Prostate gland (tissue), 2 donors: ENCODE data around the gene ANKRD13A. TPM values are rescaled to one million over a fixed set of nuclear protein-coding genes. Genes with fewer than 3 reads are reported as not detected.
A peak's percentile ranks its signal among the peaks of the same experiment; 100 is the strongest.

ENCODE experiments used
- DNase-seq: peaks from one replicate; pipeline ENCODE4 v3.0.0-alpha.2; 2019; ENCODE audit warnings: low spot score
- H3K27ac ChIP-seq, 2 donors: fragments of 200-600 bp; sonication (generic); 2 replicates each; pipeline ENCODE4 v1.5.1; 2017 to 2019
- H3K27me3 ChIP-seq: fragments of 200-600 bp; sonication (generic); replicated peaks from 2 replicates; pipeline ENCODE4 v1.5.1; 2019; ENCODE audit not compliant: insufficient read depth
- H3K36me3 ChIP-seq, 2 donors: fragments of 200-600 bp; sonication (generic); 1 replicate in 1 of 2; 2 replicates in 1 of 2; pipeline versions ENCODE4 v1.5.1 to v1.8.1; 2017 to 2019
- H3K4me1 ChIP-seq: fragments of 200-600 bp; sonication (generic); replicated peaks from 2 replicates; pipeline ENCODE4 v1.5.1; 2019
- H3K4me3 ChIP-seq, 2 donors: fragments of 200-600 bp; sonication (generic); 2 replicates each; pipeline ENCODE4 v1.5.1; 2017 to 2019
- H3K9me3 ChIP-seq: fragments of 200-600 bp; sonication (generic); 2 replicates; pipeline ENCODE4 v1.5.1; 2017
- POLR2A ChIP-seq: fragments of 450-650 bp; IDR thresholded peaks from one replicate; pipeline ENCODE4 v1.6.1; 2016; ENCODE audit warnings: antibody characterized with exemption, mild to moderate bottlenecking
- POLR2AphosphoS5 ChIP-seq: sonication (generic); formaldehyde crosslinking; IDR thresholded peaks from one replicate; pipeline ENCODE4 v1.6.1; 2017; ENCODE audit warnings: antibody characterized with exemption
- WGBS: methylation state at CpG from one replicate; pipeline ENCODE4 v1.1.5; 2018; 5-methylcytosine and 5-hydroxymethylcytosine counted together
- intact Hi-C: fragments of 100-400 bp; cut with DNase I; formaldehyde crosslinking; loops from one replicate; pipeline ENCODE4 v1.14.2; 2022
- total RNA-seq, 2 donors: library from RNA; depleted of rRNA; stranded (reverse); fragments of >200 nt; gene quantifications; one replicate each; pipeline ENCODE4 v1.1.0, GENCODE V29; 2016
- TF ChIP-seq, protein P1 (sequence below), 4 experiments: fragments of 200-600 bp in 2 of 4; fragments of 450-650 bp in 2 of 4; sonication (generic) in 2 of 4; IDR thresholded peaks; 1 replicate in 3 of 4; 2 replicates in 1 of 4; pipeline ENCODE4 v1.5.1; 2016 to 2019; ENCODE audit warnings: antibody characterized with exemption in 4 of 4, mild to moderate bottlenecking in 2 of 4, moderate library complexity in 2 of 4

Gene ANKRD13A
- total RNA-seq, 2 donors from 2014 or later, result 76.1 to 87.4 TPM

DNA sequence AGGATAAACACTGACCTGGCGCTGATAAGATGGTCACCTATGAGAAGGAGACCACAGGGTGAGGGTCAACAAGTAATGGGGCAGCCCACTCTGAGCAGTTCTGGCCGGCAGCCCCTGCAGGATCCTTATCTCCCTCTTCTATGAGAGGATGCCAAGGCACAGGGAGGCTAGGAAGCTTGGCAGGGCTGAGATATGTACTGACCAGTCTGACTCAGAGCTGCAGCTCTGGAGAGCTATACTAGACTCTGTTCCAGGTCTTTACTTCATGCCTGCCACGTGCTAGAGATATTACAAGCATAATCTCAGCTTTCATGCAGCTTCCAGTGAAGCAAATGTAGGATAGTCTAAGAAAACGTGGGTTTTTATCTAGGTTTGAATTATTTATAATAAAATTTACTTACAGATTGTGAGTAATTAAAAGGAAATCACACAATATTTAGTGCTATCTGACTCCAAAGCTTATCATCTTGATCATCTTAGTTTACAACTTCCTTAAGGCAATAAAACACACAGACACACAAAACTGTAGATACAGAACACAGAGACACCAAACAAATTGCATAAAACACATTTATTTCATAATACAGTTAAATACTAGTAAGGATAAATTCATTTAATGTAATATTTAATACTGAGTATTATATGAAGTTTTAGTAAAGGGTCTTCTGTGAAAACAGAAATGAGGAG lies 35.3 kb upstream of the ANKRD13A start:
- H3K9me3 ChIP-seq, result no peaks in the 10 kb centered on the region
- no peak overlapping the region for H3K27ac ChIP-seq
- H3K4me1 ChIP-seq, result peaks cover 10% of the 10 kb centered on the region
- no peak for TF ChIP-seq POLR2A
- TF ChIP-seq POLR2AphosphoS5, result peak; percentile 51
- 25% methylated on average over 4 of the region's 4 CpGs for WGBS
- H3K27me3 ChIP-seq, result no peaks in the 10 kb centered on the region
- DNase-seq, result peak; percentile 60
- H3K4me3 ChIP-seq, result no peak overlapping the region
- intact Hi-C loops, result no loop called here
- peaks cover 0 to 5% of the 10 kb centered on the region in 2 donors for H3K36me3 ChIP-seq

DNA sequence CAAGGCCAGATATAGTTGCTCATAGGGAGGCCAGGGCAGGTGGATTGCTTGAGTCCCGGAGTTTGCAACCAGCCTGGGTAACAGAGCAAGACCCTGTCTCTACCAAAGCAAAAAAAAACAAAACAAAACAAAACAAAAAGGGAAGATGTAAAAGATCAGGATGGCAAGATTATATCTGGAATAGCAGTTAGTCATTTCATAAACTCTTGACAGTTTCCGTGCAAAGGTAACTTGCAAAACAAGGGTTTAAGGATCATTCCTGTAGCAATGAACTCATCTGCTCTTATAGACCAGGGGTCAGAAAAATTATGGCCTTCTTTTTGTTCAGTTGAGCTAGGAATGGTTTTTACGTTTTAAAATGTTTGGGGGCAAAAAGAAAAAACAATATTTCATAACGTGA lies 32.7 kb upstream of the ANKRD13A start:
- DNase-seq, result no peak
- TF ChIP-seq, protein P1, sequence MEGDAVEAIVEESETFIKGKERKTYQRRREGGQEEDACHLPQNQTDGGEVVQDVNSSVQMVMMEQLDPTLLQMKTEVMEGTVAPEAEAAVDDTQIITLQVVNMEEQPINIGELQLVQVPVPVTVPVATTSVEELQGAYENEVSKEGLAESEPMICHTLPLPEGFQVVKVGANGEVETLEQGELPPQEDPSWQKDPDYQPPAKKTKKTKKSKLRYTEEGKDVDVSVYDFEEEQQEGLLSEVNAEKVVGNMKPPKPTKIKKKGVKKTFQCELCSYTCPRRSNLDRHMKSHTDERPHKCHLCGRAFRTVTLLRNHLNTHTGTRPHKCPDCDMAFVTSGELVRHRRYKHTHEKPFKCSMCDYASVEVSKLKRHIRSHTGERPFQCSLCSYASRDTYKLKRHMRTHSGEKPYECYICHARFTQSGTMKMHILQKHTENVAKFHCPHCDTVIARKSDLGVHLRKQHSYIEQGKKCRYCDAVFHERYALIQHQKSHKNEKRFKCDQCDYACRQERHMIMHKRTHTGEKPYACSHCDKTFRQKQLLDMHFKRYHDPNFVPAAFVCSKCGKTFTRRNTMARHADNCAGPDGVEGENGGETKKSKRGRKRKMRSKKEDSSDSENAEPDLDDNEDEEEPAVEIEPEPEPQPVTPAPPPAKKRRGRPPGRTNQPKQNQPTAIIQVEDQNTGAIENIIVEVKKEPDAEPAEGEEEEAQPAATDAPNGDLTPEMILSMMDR (IDR thresholded peaks at IDR 0.05), result no peak
- TF ChIP-seq POLR2AphosphoS5, result no peak
- TF ChIP-seq POLR2A, result no peak
- Histone ChIP-seq H3K4me1 (peaks cover 10% of the 10 kb centered on the region), H3K36me3 (no peaks in the 10 kb centered on the region), H3K27me3 (no peaks in the 10 kb centered on the region), H3K9me3 (no peaks in the 10 kb centered on the region), H3K4me3 (no peak overlapping the region), H3K27ac (no peak overlapping the region)
- intact Hi-C loops, result no loop called here
- WGBS, result 90% methylated on average over 4 of the region's 4 CpGs

DNA sequence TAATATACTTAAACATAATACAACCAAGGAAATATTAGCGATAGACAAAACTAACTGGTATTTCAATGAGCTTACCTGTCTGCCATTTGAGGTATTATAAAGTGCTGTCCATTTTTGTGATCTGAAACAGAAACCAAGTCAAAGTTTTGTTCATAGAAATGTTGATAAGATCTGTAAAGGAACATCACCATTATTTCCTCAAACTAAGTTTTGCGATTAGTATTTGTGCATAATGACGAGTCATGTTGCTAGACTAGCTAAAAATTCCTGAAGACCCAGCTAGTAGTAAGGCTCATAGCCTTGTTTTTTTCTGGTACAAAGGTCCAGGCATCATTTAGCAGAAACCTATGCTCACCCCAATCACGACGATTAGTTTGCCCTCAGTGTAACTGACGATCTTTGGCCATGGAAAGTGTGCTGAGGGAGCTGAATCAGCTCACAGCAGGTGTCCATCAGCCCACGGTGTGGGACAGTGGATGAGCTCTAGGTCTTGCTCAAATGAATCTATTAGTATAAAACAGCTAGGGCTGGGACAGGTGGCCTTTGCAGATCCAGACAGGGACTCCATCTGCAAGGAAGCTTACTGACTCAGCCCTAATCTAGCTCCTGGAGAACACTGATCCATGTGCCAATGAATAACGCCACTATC lies 31.7 kb upstream of the ANKRD13A start:
- Histone ChIP-seq H3K9me3 (no peaks in the 10 kb centered on the region), H3K4me1 (peaks cover 10% of the 10 kb centered on the region), H3K27me3 (no peaks in the 10 kb centered on the region), H3K36me3 (no peaks in the 10 kb centered on the region), H3K27ac (no peak overlapping the region), H3K4me3 (no peak overlapping the region)
- WGBS, result 71% methylated on average over 8 of the region's 8 CpGs
- TF ChIP-seq POLR2A (no peak), POLR2AphosphoS5 (no peak)
- TF ChIP-seq, protein P1 (IDR thresholded peaks at IDR 0.05), result no peak
- intact Hi-C loops, result no loop called here
- no peak for DNase-seq

DNA sequence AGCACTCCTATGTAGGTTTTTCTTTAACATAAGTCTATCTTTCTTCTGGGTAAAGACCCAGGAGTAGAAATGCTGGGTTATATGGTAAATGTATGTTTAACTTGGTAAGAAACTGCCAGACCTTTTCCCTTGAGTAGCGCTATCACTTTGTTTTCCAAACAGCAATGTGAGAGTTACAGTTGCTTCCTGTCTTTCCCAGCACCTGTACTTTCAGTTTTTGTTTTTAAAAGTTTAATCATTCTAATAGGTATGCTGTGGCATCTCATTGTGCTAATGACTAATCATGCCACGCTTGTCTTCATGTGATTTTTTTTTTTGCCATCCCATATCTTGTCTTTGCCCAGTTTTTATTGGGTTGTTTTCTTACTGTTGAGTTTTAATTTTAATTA lies 31.2 kb upstream of the ANKRD13A start:
- H3K27me3 ChIP-seq, result no peaks in the 10 kb centered on the region
- H3K4me3 ChIP-seq, result no peak overlapping the region
- peaks cover 10% of the 10 kb centered on the region for H3K4me1 ChIP-seq
- H3K9me3 ChIP-seq, result no peaks in the 10 kb centered on the region
- TF ChIP-seq, protein P1 (IDR thresholded peaks at IDR 0.05), result no peak
- TF ChIP-seq POLR2AphosphoS5 (no peak), POLR2A (no peak)
- no peaks in the 10 kb centered on the region for H3K36me3 ChIP-seq
- WGBS, result 94% methylated on average over 2 of the region's 2 CpGs
- H3K27ac ChIP-seq, result no peak overlapping the region
- DNase-seq, result no peak
- intact Hi-C loops, result no loop called here

DNA sequence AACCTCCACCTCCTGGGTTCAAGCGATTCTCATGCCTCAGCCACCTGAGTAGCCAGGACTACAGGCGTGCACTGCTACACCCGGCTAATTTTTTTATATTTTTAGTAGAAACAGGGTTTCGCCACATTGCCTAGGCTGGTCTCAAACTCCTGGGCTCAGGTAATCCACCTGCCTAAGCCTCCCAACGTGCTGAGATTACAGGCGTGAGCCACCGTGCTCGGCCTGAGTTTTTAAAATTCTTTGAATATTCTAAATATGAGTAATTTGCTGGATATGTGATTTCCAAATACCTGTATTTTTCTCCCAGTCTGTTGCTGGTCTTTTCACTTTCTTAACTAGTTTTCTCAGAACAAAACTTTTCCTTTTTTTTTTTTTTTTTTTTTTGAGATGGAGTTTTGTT lies 30.4 kb upstream of the ANKRD13A start:
- no peak for DNase-seq
- Histone ChIP-seq H3K36me3 (no peaks in the 10 kb centered on the region), H3K4me3 (no peak overlapping the region), H3K4me1 (peaks cover 10% of the 10 kb centered on the region), H3K27me3 (no peaks in the 10 kb centered on the region), H3K27ac (no peak overlapping the region), H3K9me3 (no peaks in the 10 kb centered on the region)
- TF ChIP-seq POLR2AphosphoS5 (no peak), POLR2A (no peak)
- TF ChIP-seq, protein P1 (IDR thresholded peaks at IDR 0.05), result no peak
- intact Hi-C loops, result no loop called here
- 94% methylated on average over 8 of the region's 8 CpGs for WGBS
